Gastrocnemius medialis (tissue), 4 donors: Measurements from ENCODE around the gene DGCR2. TPM values are rescaled to one million over a fixed set of nuclear protein-coding genes. Genes with fewer than 3 reads are reported as not detected.

Experiments used
- ATAC-seq, 2 donors: fragments of 150-250 bp; one replicate each; pipeline ENCODE4 v1.9.1; 2016
- DNase-seq, 2 donors: peaks; one replicate each; pipeline ENCODE4 v3.0.0-alpha.2; 2019
- H3K27ac ChIP-seq, 4 donors: fragments of 200-600 bp; sonication (generic); 1 replicate in 1 of 4; 2 replicates in 3 of 4; pipeline ENCODE4 v1.5.1; 2016 to 2018; ENCODE audit warnings: mild to moderate bottlenecking in 2 of 4, moderate library complexity in 1 of 4
- H3K27me3 ChIP-seq, 3 donors: fragments of 200-600 bp; sonication (generic) in 2 of 3; 1 replicate in 1 of 3; 2 replicates in 2 of 3; pipeline versions ENCODE4 v1.5.1 to v1.6.0; 2016 to 2019; ENCODE audit warnings: mild to moderate bottlenecking in 1 of 3, moderate library complexity in 1 of 3
- H3K36me3 ChIP-seq, 2 donors: fragments of 200-600 bp; sonication (generic) in 1 of 2; one replicate each; pipeline ENCODE4 v1.5.1; 2017 to 2018
- H3K4me1 ChIP-seq, 2 donors: fragments of 200-600 bp; sonication (generic) in 1 of 2; one replicate each; pipeline ENCODE4 v1.5.1; 2016 to 2017; ENCODE audit warnings: mild to moderate bottlenecking in 2 of 2
- H3K4me3 ChIP-seq, 4 donors: fragments of 200-600 bp; sonication (generic) in 3 of 4; 1 replicate in 1 of 4; 2 replicates in 3 of 4; pipeline ENCODE4 v1.5.1; 2016 to 2019; ENCODE audit warnings: mild to moderate bottlenecking in 2 of 4
- H3K9me3 ChIP-seq, 3 donors: fragments of 200-600 bp; sonication (generic) in 2 of 3; 1 replicate in 1 of 3; 2 replicates in 2 of 3; pipeline ENCODE4 v1.5.1; 2016 to 2019
- CTCF ChIP-seq, 5 experiments: fragments of 450-650 bp in 3 of 5; fragments of 200-600 bp in 2 of 5; sonication (generic) in 2 of 5; IDR thresholded peaks in 4 of 5; conservative IDR thresholded peaks in 1 of 5; 1 replicate in 4 of 5; 2 replicates in 1 of 5; pipeline ENCODE4 v1.5.1; 2016 to 2019; ENCODE audit warnings: antibody characterized with exemption in 5 of 5, mild to moderate bottlenecking in 3 of 5, moderate library complexity in 3 of 5
- POLR2A ChIP-seq, 2 donors: fragments of 450-650 bp; IDR thresholded peaks; one replicate each; pipeline ENCODE4 v1.6.1; 2017; ENCODE audit warnings: antibody characterized with exemption in 2 of 2, mild to moderate bottlenecking in 2 of 2, moderate library complexity in 2 of 2
- in situ Hi-C, 4 donors: fragments of 200-750 bp; cut with MboI; loops; one replicate each; pipeline versions ENCODE4 v1.15.0 to v1.8.0; 2017; ENCODE audit warnings: low sequenced_read_pairs in 4 of 4
- intact Hi-C: fragments of 100-400 bp; cut with DNase I; formaldehyde crosslinking; loops from one replicate; pipeline ENCODE4 v1.15.1; 2023; ENCODE audit warnings: low total_unique reads
- total RNA-seq, 4 donors: library from RNA; depleted of rRNA; stranded (reverse); fragments of >200 nt; gene quantifications; one replicate each; pipeline versions ENCODE4 v1.1.0 to v1.2.3, GENCODE V29; 2016

Gene DGCR2
- total RNA-seq, 4 donors from 2014 or later: 30.0 to 72.7 (median 43.5) TPM

GRCh38 chr22:19105456-19105855 is 16.8 kb downstream of the DGCR2 start:
- H3K4me1 ChIP-seq: peaks cover 69 to 74% of the 10 kb centered on the region in 2 donors
- ATAC-seq (no peak), DNase-seq (no peak)
- no peaks in the 10 kb centered on the region for H3K9me3 ChIP-seq
- TF ChIP-seq POLR2A (IDR thresholded peaks at IDR 0.05) (no peak), CTCF (IDR thresholded peaks at IDR 0.05 in 4 of 5, conservative IDR thresholded peaks at IDR 0.05 in 1 of 5) (no peak)
- no peaks in the 10 kb centered on the region for H3K36me3 ChIP-seq
- in situ Hi-C loops: no loop called here
- no peak overlapping the region for H3K4me3 ChIP-seq
- intact Hi-C loops: loop anchor here (5.0 kb wide), 1 partner anchor 187 kb away; the partner anchor contains the start of gene CLTCL1
- no peaks in the 10 kb centered on the region for H3K27me3 ChIP-seq
- H3K27ac ChIP-seq: peak overlapping the region; percentile 74 to 90 (median 81)

- Histone ChIP-seq H3K27ac (peak overlapping the region; percentile 74 to 90 (median 81)), H3K9me3 (no peaks in the 10 kb centered on the region), H3K4me3 (no peak overlapping the region), H3K4me1 (peaks cover 56 to 66% of the 10 kb centered on the region in 2 donors), H3K27me3 (no peaks in the 10 kb centered on the region), H3K36me3 (no peaks in the 10 kb centered on the region)
- no peak for TF ChIP-seq CTCF (IDR thresholded peaks at IDR 0.05 in 4 of 5, conservative IDR thresholded peaks at IDR 0.05 in 1 of 5)
- no peak for TF ChIP-seq POLR2A (IDR thresholded peaks at IDR 0.05)
- ATAC-seq: peak; percentile 57 to 77
- in situ Hi-C loops: no loop called here
- peak; percentile 73 to 95 for DNase-seq
- intact Hi-C loops: no loop called here
These were observed 18.1 kb downstream of the DGCR2 start for GRCh38 chr22:19103880-19104821.

GRCh38 chr22:19098157-19098556 is 24.1 kb downstream of the DGCR2 start:
- intact Hi-C loops: no loop called here
- H3K4me1 ChIP-seq: peaks cover 8 to 19% of the 10 kb centered on the region in 2 donors
- in situ Hi-C loops: no loop called here
- no peak overlapping the region for H3K4me3 ChIP-seq
- H3K36me3 ChIP-seq: no peaks in the 10 kb centered on the region
- H3K9me3 ChIP-seq: no peaks in the 10 kb centered on the region
- DNase-seq: no peak
- TF ChIP-seq CTCF (IDR thresholded peaks at IDR 0.05 in 4 of 5, conservative IDR thresholded peaks at IDR 0.05 in 1 of 5): no peak
- no peak for TF ChIP-seq POLR2A (IDR thresholded peaks at IDR 0.05)
- peak overlapping the region in 2 of 4 donors; percentile 59 to 68 for H3K27ac ChIP-seq
- ATAC-seq: no peak
- H3K27me3 ChIP-seq: no peaks in the 10 kb centered on the region

- peaks cover 8 to 14% of the 10 kb centered on the region in 2 donors for H3K4me1 ChIP-seq
- in situ Hi-C loops: no loop called here
- H3K9me3 ChIP-seq: no peaks in the 10 kb centered on the region
- intact Hi-C loops: no loop called here
- no peaks in the 10 kb centered on the region for H3K36me3 ChIP-seq
- TF ChIP-seq CTCF (IDR thresholded peaks at IDR 0.05 in 4 of 5, conservative IDR thresholded peaks at IDR 0.05 in 1 of 5) (no peak), POLR2A (IDR thresholded peaks at IDR 0.05) (no peak)
- H3K27me3 ChIP-seq: no peaks in the 10 kb centered on the region
- H3K27ac ChIP-seq: peak overlapping the region in 1 of 4 donors; percentile 59
- no peak for DNase-seq
- ATAC-seq: no peak
- H3K4me3 ChIP-seq: no peak overlapping the region
These were observed 24.7 kb downstream of the DGCR2 start for GRCh38 chr22:19097518-19097917.
